T-helper 2 cell (primary cell): Measurements from ENCODE around the gene HCFC1R1.
A peak's percentile ranks its signal among the peaks of the same experiment; 100 is the strongest.
"Not testable (repeated sequence)": the region's sequence is repeated elsewhere in the genome, so short reads cannot be mapped to it uniquely, and the experiment has no call there.

Experiments used
- DNase-seq, 5 experiments: peaks; one replicate each; pipeline versions ENCODE4 v3.0.0 to v3.0.0-alpha.2; 2012 to 2022
- total RNA-seq, 2 donors: gene quantifications; one replicate each; lab custom pipeline; 2026; lab: John Stamatoyannopoulos, UW

HCFC1R1 gene
- 5.9 to 7.2 reads per million in 2 donors for total RNA-seq

DNA sequence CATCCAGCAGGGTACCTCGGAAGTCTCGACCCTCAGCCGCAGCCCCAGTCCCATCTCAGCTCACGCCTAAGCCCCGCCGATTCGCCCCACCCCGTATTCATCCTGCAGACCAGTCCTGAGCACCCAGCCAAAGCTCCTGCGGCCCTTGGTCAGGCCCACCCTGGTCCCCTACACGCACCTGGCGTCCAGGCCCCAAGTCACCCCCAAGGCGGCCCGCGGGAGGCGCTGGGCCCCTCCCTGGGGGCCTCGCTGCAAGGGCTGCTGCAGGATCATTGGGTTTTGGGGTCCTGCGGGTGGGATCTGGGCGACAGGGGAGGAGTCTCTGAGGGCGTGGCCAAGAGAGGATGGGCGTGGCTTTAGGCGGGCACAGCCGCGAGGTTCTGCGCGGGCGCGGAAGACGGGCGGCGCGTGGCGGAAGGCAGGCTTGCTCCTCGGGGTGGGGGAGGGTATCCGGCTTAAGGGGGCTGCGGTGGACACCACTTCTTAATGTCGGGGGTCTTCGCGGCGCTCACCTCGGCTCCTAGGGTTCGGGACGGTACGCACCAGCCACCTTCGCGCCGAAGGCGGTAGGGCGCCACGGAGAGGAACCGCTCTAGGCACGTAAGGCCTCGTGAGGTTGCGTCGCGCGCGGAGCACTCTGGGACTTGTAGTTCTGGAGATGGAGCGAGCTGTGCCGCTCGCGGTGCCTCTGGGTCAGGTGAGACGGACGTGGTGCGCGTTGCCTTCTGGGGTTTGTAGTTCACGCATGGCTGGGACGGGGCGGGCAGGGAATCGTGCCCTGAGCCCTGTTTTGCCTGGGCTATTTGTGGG, at the start of gene HCFC1R1, which contains the start of gene THOC6:
HCFC1R1 (minus strand) TSS at position 274 of the 810 bp plus-strand sequence; CDS start at position 273, 1 bp downstream.
THOC6 (plus strand) TSS at position 367 of the 810 bp plus-strand sequence; CDS start at position 659, 292 bp downstream.
- peak; percentile 84 to 99 (median 94) for DNase-seq

DNA sequence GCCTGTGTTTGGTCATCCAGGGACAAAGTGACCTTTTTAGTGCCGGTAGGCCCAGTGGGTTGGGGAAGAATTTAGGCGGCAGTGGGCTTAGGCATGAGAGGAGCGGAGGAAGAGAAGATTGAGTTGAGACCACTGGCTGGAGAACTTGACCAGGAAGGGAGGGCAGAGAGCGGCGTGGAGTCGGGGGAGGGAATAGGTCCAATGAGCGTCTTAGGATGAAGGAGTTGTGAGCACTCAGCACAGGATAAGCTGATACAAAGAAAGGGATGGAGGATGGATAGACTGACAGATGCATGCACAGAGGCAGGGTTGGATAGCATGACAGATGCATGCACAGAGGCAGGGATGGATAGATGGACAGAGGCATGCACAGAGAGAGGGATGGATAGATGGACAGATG, 49.7 kb upstream of the HCFC1R1 start:
- DNase-seq: peak in 1 of 5 experiments; percentile 48

DNA sequence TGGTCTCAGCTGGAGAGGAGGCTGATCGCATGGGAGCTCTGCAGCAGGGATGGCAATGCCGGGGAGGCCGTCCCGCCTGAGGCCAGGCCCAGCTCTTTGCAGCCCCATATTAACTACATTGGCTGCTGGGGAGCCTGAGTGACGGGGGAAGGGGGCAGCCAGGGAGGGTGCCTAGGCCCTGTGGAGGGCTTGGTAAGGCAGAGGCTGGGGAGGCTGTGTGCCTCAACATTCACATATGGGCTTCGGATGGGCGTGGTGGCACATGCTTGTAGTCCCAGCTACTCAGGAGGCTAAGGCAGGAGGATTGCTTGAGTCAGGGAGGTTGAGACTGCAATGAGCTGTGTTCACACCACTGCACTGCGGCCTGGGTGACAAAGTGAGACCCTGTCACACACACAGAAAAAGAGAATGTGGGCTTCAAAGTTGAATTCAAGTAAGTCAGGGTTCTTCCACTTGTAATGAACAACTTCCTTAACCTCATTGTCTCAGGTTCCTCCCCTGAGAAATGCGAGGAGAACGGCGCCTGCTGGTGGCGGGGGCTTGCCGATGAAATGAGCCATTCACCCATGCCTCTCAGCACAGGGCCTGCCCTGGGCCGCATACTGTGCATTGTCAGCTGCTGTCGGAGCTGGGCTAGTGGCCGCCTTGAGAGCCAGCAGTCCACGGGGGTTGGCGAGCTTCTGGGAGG, 49.0 kb upstream of the HCFC1R1 start:
- peak in 2 of 5 experiments; percentile 49 to 69 for DNase-seq

GRCh38 chr16:3072148-3072547, 48.4 kb upstream of the HCFC1R1 start:
- peak in 1 of 5 experiments; percentile 77 for DNase-seq

- DNase-seq: peak in 1 of 5 experiments; percentile 50
Measured at GRCh38 chr16:3071655-3072054, 47.9 kb upstream of the HCFC1R1 start.

- peak in 1 of 5 experiments; percentile 53 for DNase-seq
Measured at GRCh38 chr16:3070608-3071111, 46.9 kb upstream of the HCFC1R1 start.

GRCh38 chr16:3069146-3069545, 45.4 kb upstream of the HCFC1R1 start:
- not testable (repeated sequence) for DNase-seq

GRCh38 chr16:3068487-3068886, 44.7 kb upstream of the HCFC1R1 start:
- DNase-seq: peak in 1 of 5 experiments; percentile 69

GRCh38 chr16:3066440-3066748, 42.7 kb upstream of the HCFC1R1 start:
- DNase-seq: peak in 1 of 5 experiments; percentile 40

- DNase-seq: peak in 1 of 5 experiments; percentile 47
Measured at GRCh38 chr16:3065742-3066439, 42.1 kb upstream of the HCFC1R1 start.

GRCh38 chr16:3065069-3065741, 41.5 kb upstream of the HCFC1R1 start, which contains the start of gene IL32:
Gene IL32 (plus strand): TSS chr16:3065640. CDS start chr16:3065812, 172 bp downstream.
- DNase-seq: peak in 4 of 5 experiments; percentile 52 to 90 (median 60)

- no peak for DNase-seq
Measured at GRCh38 chr16:3063625-3064386, 40.1 kb upstream of the HCFC1R1 start.

GRCh38 chr16:3062553-3062952, 38.8 kb upstream of the HCFC1R1 start:
- no peak for DNase-seq

DNA sequence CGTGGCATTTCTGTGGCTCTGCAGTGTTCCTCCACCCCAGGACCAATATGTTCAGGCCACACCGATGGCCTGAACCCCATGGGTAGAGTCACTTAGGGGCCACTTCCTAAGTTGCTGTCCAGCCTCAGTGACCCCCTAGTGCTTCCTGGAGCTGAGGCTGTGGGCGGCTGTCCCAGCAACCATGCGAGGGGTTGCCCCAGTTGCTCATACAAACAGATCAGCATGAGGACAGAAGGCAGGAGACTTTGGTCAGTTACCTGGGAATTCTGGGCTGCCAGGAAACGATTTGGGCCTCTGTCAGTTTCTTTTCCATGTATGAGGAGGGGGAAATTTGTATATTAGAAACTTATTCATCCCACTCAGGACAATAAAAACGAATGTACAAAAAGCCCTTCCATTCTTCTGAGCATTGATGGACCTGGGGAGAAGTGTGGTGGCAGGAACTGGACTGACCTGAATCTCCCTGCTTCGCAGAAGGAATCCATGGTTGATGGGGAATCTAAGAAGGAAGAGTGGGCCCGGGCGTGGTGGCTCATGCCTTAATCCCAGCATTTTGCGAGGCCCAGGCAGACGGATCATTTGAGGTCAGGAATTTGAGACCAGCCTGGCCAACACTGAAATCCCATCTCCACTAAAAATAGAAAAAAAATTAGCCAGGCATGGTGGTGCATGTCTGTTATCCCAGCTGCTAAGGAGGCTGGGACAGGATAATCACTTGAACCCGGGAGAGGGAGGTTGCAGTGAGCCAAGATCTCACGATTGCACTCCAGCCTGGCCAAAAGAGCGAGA, 36.8 kb upstream of the HCFC1R1 start:
- no peak for DNase-seq

DNA sequence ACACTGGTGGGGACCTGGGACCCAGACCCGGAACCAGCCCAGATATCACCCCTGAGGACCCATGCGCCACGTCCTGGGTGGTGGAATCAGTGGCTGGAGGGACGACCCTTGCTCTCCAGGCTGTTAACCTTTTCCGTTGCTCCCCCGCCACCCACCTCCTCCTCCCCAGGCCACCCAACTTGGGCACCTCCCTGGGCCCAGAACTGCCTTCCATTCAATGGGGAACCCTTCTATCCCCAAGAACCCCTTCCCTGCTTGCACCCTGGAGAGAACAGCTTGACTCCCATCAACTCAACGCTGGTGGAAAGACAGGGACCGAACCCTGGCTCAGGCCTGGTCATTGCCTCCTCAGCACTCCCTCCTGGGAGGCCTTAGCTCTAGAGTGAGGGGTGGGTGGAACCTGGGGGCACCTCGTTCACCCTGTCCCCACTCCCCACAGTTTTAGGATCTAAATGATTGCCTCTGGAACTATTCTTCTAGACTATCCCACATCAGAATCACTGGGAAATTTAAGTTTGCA, 36.0 kb upstream of the HCFC1R1 start:
- no peak for DNase-seq

DNA sequence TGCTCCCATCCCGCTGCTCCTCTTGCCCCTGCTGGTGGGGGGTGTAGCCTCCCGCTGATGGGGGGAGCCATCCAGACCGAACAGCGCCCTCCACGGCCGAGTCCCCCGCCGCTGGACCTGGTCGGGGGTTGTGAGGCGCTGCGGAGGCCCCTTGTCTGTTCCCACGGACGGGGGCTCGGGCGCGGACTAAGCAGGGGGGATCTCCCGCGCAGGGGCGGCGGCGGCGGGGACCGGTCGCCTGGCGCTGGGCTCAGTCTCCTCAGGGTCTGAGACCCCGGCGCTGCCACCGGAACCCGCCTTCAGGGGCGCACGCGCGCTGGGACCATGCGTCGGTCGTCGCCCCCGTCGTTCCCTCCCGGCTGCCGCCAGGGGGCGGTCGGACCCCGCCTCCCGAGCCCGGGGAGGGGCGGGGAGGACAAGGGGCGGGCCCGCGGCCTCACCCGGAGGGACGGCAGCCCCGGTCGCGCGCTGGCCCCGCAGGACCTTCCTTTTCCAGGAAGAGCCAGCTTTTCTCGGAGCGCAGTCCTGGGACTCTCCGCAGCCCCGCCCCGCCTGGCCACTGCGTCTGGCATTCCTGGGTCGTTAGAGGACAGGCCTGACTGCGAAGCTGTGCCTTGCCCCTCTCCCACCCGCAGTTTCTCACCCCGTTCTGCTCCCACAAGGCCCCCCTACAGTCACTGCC, 35.4 kb upstream of the HCFC1R1 start:
- peak; percentile 80 to 86 (median 81) for DNase-seq

DNA sequence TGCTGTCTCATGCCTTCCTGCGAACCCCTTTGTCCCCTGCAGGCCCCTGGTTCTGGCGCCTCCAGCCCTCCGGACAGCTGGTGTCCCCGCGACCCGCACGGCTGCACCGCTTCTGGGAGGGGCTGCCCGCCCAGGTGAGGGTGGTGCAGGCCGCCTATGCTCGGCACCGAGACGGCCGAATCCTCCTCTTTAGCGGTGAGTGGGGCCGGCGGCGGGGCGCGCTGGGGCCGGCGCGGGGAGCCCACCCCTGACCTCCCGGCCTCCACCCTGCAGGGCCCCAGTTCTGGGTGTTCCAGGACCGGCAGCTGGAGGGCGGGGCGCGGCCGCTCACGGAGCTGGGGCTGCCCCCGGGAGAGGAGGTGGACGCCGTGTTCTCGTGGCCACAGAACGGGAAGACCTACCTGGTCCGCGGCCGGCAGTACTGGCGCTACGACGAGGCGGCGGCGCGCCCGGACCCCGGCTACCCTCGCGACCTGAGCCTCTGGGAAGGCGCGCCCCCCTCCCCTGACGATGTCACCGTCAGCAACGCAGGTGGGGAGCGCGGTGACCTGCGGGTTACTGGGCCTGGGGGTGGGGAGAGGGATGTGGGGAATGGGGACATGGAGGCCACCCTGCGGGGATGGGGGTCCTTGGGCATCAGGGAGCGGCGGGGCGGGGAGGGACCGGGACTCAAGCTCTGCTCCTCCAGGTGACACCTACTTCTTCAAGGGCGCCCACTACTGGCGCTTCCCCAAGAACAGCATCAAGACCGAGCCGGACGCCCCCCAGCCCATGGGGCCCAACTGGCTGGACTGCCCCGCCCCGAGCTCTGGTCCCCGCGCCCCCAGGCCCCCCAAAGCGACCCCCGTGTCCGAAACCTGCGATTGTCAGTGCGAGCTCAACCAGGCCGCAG, 34.6 kb upstream of the HCFC1R1 start:
- DNase-seq: peak in 2 of 5 experiments; percentile 41 to 77
